NCI-H128 (cell line): Measurements from ENCODE around the gene CCDC121.

Experiments
- DNase-seq: peaks from one replicate; lab custom pipeline; 2025; ENCODE audit not compliant: unreplicated experiment; lab: John Stamatoyannopoulos, UW

Gene CCDC121

DNA sequence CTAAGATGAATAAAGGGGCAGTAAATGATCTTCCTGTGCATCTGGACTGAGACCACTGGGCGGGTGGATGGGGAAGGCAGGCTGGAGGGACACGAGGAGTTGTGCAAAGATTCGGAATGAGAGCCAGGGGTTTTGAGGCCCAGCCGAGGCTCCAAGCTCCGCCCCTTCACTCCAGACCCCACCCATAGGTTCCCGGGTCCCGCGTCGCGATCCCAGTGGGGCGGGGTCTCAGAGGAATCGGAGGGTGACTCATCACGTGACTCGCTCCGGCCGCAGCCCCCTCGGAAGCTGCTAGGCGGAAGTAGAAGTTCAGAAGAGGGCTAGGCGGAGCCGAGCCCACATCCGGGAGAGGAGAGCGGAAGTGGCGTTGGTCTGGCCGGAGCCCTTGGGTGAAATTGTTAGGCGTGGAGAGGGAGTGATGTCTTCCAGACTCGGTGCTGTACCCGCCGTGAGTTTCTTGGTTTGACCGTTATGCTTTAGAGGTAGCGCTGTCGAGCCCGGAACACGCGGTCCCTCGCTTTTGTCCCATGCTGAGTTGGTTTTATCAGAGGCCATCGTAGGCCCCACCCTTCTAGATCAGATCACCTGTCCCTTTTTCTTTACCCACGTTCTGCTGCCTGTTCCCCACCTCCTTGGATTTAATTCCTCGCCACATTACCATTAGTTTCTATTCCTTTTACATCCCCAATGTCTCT, 46.0 kb downstream of the CCDC121 start, which contains the start of gene ZNF512:
Gene ZNF512, plus strand, starts transcription at position 348 of the 695 bp plus-strand sequence. Its CDS starts 71 bp downstream, at position 419.
- DNase-seq: peak; percentile 68

- no peak for DNase-seq
Measured at GRCh38 chr2:27582129-27582694, 46.6 kb downstream of the CCDC121 start.

GRCh38 chr2:27581417-27582128, 47.2 kb downstream of the CCDC121 start:
- no peak for DNase-seq
